GM10266 (cell line): ENCODE measurements around the gene FCN3.
A peak's percentile ranks its signal among the peaks of the same experiment; 100 is the strongest.

Experiments
- DNase-seq: peaks from one replicate; pipeline ENCODE4 v3.0.0; 2012; ENCODE audit errors: extremely low spot score
- TF ChIP-seq, protein P1 (sequence below): IDR thresholded peaks from 2 replicates; pipeline ENCODE4 v1.5.1; 2012; ENCODE audit warnings: mild to moderate bottlenecking, low read depth; ENCODE audit not compliant: control insufficient read depth, insufficient read depth; ENCODE audit errors: missing control alignments

FCN3 gene

DNA sequence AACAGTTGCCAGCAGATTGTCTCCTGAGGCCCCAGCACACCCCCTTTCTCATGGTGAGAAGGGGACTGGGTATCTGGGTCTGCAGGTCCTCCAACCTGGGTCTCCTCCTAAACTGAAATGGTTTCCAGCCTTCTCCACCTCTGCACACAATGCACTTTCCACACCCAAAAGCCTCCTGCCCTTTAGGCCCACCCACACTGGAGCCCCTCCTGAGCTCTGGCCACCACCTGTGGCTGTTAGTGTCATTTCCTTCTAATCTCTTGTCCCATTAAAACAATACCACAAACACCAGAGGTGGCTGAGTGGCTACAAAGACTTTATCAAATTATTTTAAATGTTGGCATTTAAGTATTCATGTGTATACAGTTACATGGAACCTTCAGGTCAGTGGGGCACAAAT lies 29.3 kb upstream of the FCN3 start:
- TF ChIP-seq, protein P1, sequence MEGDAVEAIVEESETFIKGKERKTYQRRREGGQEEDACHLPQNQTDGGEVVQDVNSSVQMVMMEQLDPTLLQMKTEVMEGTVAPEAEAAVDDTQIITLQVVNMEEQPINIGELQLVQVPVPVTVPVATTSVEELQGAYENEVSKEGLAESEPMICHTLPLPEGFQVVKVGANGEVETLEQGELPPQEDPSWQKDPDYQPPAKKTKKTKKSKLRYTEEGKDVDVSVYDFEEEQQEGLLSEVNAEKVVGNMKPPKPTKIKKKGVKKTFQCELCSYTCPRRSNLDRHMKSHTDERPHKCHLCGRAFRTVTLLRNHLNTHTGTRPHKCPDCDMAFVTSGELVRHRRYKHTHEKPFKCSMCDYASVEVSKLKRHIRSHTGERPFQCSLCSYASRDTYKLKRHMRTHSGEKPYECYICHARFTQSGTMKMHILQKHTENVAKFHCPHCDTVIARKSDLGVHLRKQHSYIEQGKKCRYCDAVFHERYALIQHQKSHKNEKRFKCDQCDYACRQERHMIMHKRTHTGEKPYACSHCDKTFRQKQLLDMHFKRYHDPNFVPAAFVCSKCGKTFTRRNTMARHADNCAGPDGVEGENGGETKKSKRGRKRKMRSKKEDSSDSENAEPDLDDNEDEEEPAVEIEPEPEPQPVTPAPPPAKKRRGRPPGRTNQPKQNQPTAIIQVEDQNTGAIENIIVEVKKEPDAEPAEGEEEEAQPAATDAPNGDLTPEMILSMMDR = no peak
- DNase-seq = no peak

DNA sequence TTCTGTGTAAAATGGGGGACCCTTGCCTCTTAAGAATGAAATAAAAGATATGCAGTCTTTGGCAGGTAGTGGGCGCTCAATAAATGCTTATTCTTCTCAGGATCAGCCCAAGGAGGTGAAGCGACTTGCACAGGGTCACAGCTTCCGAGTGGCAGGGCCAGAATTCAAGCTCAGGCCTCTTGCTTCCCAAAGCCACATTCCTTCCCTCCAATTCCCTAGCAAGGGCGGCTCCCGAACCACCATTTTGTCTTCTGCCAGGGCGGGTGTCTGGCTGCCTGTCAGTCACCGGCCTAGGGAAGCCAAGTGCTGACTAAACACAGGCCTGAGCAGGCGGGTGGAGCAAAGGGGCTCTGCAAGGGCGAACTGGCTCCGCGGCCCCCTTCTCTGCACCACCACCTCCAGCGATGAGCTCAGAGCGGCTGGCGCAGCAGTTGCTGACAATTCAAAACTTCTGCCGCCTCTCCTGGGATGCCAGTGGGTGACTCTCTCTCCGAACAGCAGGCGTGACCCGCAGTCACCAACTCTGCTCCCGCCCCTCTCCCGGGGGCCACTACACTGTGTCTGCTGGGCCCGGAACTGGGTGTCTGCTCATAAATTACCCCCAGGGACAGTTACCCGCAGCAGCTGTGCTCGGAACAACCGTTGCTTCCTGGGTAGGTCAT lies 28.6 kb upstream of the FCN3 start:
- TF ChIP-seq, protein P1 = peak; percentile 56
- peak; percentile 53 for DNase-seq

GRCh38 chr1:27402349-27402754 lies 27.7 kb upstream of the FCN3 start:
- DNase-seq = peak; percentile 38
- TF ChIP-seq, protein P1 = peak; percentile 61

DNA sequence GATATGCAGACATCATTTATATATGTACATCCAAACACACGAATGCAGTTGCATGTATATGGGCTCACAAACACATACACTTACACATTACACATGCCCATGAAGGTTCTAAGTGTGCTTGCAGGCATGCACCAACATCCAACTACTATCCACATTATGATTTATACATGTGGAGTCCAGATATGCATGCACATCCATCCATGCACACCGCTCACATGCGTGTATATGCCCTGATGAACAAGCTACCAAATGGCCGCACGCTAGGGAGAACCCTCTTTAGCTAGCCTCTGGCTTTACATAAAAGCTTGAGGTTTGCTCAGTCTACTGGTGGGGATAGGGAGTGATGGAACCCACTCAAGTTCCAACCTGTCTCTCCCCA lies 26.3 kb upstream of the FCN3 start:
- DNase-seq = no peak
- TF ChIP-seq, protein P1 = no peak

GRCh38 chr1:27400082-27400962 lies 25.7 kb upstream of the FCN3 start:
- DNase-seq = no peak
- TF ChIP-seq, protein P1 = no peak

- TF ChIP-seq, protein P1 = no peak
- DNase-seq = no peak
Measured at GRCh38 chr1:27399251-27400025, 24.8 kb upstream of the FCN3 start.
